Measurements from ENCODE around the gene KRTAP10-12.

- TF ChIP-seq POLR2A (IDR thresholded peaks at IDR 0.05) = no peak
- TF ChIP-seq, protein P1, sequence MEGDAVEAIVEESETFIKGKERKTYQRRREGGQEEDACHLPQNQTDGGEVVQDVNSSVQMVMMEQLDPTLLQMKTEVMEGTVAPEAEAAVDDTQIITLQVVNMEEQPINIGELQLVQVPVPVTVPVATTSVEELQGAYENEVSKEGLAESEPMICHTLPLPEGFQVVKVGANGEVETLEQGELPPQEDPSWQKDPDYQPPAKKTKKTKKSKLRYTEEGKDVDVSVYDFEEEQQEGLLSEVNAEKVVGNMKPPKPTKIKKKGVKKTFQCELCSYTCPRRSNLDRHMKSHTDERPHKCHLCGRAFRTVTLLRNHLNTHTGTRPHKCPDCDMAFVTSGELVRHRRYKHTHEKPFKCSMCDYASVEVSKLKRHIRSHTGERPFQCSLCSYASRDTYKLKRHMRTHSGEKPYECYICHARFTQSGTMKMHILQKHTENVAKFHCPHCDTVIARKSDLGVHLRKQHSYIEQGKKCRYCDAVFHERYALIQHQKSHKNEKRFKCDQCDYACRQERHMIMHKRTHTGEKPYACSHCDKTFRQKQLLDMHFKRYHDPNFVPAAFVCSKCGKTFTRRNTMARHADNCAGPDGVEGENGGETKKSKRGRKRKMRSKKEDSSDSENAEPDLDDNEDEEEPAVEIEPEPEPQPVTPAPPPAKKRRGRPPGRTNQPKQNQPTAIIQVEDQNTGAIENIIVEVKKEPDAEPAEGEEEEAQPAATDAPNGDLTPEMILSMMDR (IDR thresholded peaks at IDR 0.05) = no peak
Observed at GRCh38 chr21:44691686-44692085, 5.3 kb upstream of the KRTAP10-12 start.

All from testis (tissue), 2 donors.